SH-SY5Y (cell line): ENCODE measurements around the gene PPP4R3A.

Source experiments
- GATA2 ChIP-seq: IDR thresholded peaks from 2 replicates; pipeline ENCODE4 v1.6.1; 2011; ENCODE audit warnings: mild to moderate bottlenecking, low read depth, low read length
- GATA3 ChIP-seq: IDR thresholded peaks from 2 replicates; pipeline ENCODE4 v1.6.1; 2011; ENCODE audit warnings: low read depth, mild to moderate bottlenecking, low read length, moderate library complexity

DNA sequence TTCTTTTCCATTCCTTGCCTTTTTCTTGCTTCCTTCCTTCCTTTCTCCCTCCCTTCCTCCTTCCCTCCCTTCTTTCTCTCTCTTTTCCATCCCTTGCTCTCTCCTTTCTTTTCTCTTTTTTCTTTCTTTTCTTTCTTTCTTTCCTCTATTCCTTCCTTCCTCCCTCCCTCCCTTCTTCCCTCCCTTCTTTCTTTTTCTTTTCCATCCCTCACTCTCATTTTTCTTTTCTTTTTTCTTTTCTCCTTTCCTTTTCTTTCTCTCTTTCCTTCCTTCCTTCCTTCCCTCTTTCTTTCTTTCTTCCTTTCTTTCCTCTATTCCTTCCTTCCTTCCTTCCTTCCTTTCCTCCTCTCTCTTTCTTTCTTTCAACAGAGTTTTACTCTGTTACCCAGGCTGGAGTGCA, 35.1 kb upstream of the PPP4R3A start:
- TF ChIP-seq GATA2 (no peak), GATA3 (no peak)
